GM18519 (cell line): ENCODE results near the gene PAX9.
"Not testable (repeated sequence)": the region's sequence is repeated elsewhere in the genome, so short reads cannot be mapped to it uniquely, and the experiment has no call there.

Experiments
- ATAC-seq: cut with Tn5 transposase; IDR thresholded peaks from one replicate; pipeline ENCODE4 v1.9.1; 2021; ENCODE audit warnings: mild to moderate bottlenecking, moderate library complexity; ENCODE audit not compliant: unreplicated experiment, low FRiP score

The PAX9 gene

GRCh38 chr14:36667679-36668078 lies 6.0 kb downstream of the PAX9 start:
- no peak for ATAC-seq

- ATAC-seq, result no peak
Measured at GRCh38 chr14:36671149-36671548, 9.5 kb downstream of the PAX9 start.

- no peak for ATAC-seq
Measured at GRCh38 chr14:36672095-36672494, 10.4 kb downstream of the PAX9 start.

GRCh38 chr14:36674659-36675058 lies 13.0 kb downstream of the PAX9 start:
- no peak for ATAC-seq

GRCh38 chr14:36675581-36675980 lies 13.9 kb downstream of the PAX9 start:
- no peak for ATAC-seq

GRCh38 chr14:36676236-36676635 lies 14.6 kb downstream of the PAX9 start:
- ATAC-seq, result no peak

GRCh38 chr14:36682338-36682737 lies 20.7 kb downstream of the PAX9 start:
- no peak for ATAC-seq

- no peak for ATAC-seq
Measured at GRCh38 chr14:36683083-36683724, 21.5 kb downstream of the PAX9 start.

- no peak for ATAC-seq
Measured at GRCh38 chr14:36684946-36685345, 23.3 kb downstream of the PAX9 start.

- ATAC-seq, result no peak
Measured at GRCh38 chr14:36690311-36691040, 28.8 kb downstream of the PAX9 start.

- not testable (repeated sequence) for ATAC-seq
Measured at GRCh38 chr14:36699420-36699819, 37.8 kb downstream of the PAX9 start.

- ATAC-seq, result no peak
Measured at GRCh38 chr14:36700651-36701050, 39.0 kb downstream of the PAX9 start.

- no peak for ATAC-seq
Measured at GRCh38 chr14:36701132-36701531, 39.5 kb downstream of the PAX9 start.

GRCh38 chr14:36702474-36702873 lies 40.8 kb downstream of the PAX9 start:
- no peak for ATAC-seq

- no peak for ATAC-seq
Measured at GRCh38 chr14:36707570-36707969, 45.9 kb downstream of the PAX9 start.

GRCh38 chr14:36713960-36714703 lies 52.5 kb downstream of the PAX9 start:
- no peak for ATAC-seq

- no peak for ATAC-seq
Measured at GRCh38 chr14:36716614-36717184, 55.0 kb downstream of the PAX9 start.

- no peak for ATAC-seq
Measured at GRCh38 chr14:36717363-36717762, 55.7 kb downstream of the PAX9 start.

- ATAC-seq, result no peak
Measured at GRCh38 chr14:36718216-36718615, 56.6 kb downstream of the PAX9 start.

GRCh38 chr14:36719823-36720222 lies 58.2 kb downstream of the PAX9 start:
- ATAC-seq, result no peak

- no peak for ATAC-seq
Measured at GRCh38 chr14:36720657-36721056, 59.0 kb downstream of the PAX9 start.
